GM12891 (cell line): ENCODE data around the gene EEF2K.

ENCODE experiments used
- POLR2A ChIP-seq: IDR thresholded peaks from 2 replicates; pipeline ENCODE4 v1.6.1; 2011; ENCODE audit warnings: low read depth, low read length, control low read depth
- POLR2AphosphoS5 ChIP-seq: IDR thresholded peaks from 2 replicates; pipeline ENCODE4 v1.6.1; 2011; ENCODE audit warnings: low read depth, low read length, control low read depth
- TAF1 ChIP-seq: IDR thresholded peaks from 2 replicates; pipeline ENCODE4 v1.6.1; 2011; ENCODE audit warnings: low read depth, low read length, control low read depth

DNA sequence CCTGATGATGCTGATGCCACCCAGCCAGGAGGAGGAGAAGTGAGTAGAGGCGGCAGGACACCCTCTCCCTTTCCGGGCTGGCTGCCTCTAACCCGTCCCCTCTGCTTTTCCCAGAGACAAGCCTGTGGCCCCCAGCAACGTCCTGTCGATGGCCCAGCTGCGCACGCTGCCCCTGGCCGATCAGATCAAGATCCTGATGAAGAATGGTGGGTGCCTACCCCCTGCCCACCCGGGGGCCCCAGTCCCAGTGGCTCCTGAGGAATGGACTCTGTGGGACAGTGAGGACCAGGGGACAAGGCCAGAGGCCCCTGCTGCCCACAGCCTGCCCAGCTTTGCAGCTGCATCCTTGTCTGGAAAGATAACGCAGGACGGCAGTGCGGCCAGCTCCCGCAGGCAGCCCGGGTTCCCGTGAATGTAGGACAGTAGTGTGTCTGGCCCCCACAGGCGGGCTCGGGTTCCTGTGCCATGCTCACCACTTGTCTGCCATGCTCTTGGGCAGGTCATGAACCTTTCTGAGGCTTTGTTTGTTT, 111.0 kb downstream of the EEF2K start:
- TF ChIP-seq POLR2A (no peak), POLR2AphosphoS5 (no peak), TAF1 (no peak)
